PC-9 (cell line): ENCODE measurements around the gene MECP2.

ENCODE experiments used
- CTCF ChIP-seq: fragments of 200-600 bp; sonication (generic); conservative IDR thresholded peaks from 2 replicates; pipeline ENCODE4 v1.6.1; 2017; ENCODE audit warnings: mixed run types, antibody characterized with exemption, mild to moderate bottlenecking, moderate library complexity
- EZH2 ChIP-seq: fragments of 200-600 bp; sonication (generic); IDR thresholded peaks from 2 replicates; pipeline ENCODE4 v1.8.0; 2017; ENCODE audit warnings: antibody characterized with exemption, low read depth

GRCh38 chrX:154092371-154092770 is 5.1 kb downstream of the MECP2 start:
- no peak for TF ChIP-seq CTCF
- no peak for TF ChIP-seq EZH2
